ENCODE data around the gene NMRAL1.

NMRAL1 gene

DNA sequence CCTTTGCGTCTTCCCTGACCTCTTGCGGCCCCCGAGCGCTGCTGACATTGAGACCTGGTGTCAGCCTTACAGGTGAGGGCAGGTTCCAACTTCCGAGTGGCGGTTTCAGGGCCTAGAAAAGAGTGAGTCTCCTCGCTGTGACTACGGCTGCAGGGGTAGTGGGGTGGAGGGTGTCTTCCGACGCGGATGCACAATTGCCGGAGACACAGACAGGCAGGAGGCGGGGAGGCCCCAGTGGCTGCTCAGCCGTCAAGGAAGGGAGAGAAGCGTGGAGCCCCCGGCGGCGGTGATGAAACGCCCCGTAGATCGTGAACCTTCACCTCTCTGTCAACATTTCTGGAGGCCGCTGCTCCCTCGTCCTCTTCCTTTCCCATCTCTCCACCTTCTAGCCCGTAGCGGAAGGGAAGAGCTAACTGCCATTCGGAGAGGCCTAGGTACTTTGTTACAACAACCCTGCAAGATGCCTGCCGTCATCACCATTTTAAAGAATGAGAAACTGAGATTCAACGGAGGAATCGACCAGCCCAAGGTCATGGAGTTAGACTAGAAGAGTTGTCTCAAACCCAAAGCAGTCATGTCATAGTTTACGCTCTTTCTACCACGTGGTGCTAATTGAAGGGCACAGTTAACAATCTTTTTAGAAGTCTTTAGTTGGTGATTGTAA, 48.3 kb downstream of the NMRAL1 start (continued):
- TF ChIP-seq PPARA (CRISPR knock-in tag; IDR thresholded peaks at IDR 0.05; ENCODE audit: borderline replicate concordance) (no peak), ISL1 (CRISPR knock-in tag; IDR thresholded peaks at IDR 0.05) (no peak), CSDC2 (CRISPR knock-in tag; IDR thresholded peaks at IDR 0.05) (no peak), ZNF8 (CRISPR knock-in tag; IDR thresholded peaks at IDR 0.05) (no peak), TOX (CRISPR knock-in tag; IDR thresholded peaks at IDR 0.05; ENCODE audit: borderline replicate concordance) (no peak), BACH2 (CRISPR knock-in tag; IDR thresholded peaks at IDR 0.05; ENCODE audit: borderline replicate concordance) (no peak), ZFP3 (CRISPR knock-in tag; IDR thresholded peaks at IDR 0.05) (no peak), ARNTL (CRISPR knock-in tag; IDR thresholded peaks at IDR 0.05; ENCODE audit: borderline replicate concordance, low read depth) (no peak), SNAI2 (CRISPR knock-in tag; IDR thresholded peaks at IDR 0.05) (no peak)

DNA sequence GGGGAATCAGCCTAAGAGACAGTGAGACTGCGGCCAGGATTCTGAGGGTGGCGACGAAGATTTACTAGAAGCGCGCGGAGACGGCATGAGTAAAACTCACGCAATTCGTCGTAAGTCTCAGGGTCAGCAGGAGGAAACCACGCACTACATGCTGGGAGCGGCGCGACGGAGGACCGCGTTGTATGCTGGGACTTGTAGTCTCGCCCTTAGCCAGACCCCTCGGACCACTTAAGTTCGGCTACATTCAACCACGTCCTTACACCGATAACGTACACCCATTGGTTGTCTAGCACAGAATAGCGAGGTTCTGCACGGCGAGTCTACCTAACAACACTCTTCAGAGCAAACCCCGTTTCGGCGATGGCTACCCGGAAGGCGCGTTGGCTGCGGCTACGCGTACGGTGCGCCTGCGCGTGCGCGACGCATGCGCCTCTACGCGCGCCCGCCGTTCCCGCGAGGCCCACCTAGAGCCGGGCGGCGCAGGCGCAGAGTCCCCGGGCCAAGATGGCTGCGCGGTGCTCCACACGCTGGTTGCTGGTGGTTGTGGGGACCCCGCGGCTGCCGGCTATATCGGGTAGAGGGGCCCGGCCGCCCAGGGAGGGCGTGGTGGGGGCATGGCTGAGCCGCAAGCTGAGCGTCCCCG, 48.9 kb downstream of the NMRAL1 start, which contains the start of gene DNAJA3:
DNAJA3 (plus strand) TSS at position 491 of the 643 bp plus-strand sequence; CDS start at position 505, 14 bp downstream.
- peak; percentile 97 for ATAC-seq
- TF ChIP-seq, protein P1, sequence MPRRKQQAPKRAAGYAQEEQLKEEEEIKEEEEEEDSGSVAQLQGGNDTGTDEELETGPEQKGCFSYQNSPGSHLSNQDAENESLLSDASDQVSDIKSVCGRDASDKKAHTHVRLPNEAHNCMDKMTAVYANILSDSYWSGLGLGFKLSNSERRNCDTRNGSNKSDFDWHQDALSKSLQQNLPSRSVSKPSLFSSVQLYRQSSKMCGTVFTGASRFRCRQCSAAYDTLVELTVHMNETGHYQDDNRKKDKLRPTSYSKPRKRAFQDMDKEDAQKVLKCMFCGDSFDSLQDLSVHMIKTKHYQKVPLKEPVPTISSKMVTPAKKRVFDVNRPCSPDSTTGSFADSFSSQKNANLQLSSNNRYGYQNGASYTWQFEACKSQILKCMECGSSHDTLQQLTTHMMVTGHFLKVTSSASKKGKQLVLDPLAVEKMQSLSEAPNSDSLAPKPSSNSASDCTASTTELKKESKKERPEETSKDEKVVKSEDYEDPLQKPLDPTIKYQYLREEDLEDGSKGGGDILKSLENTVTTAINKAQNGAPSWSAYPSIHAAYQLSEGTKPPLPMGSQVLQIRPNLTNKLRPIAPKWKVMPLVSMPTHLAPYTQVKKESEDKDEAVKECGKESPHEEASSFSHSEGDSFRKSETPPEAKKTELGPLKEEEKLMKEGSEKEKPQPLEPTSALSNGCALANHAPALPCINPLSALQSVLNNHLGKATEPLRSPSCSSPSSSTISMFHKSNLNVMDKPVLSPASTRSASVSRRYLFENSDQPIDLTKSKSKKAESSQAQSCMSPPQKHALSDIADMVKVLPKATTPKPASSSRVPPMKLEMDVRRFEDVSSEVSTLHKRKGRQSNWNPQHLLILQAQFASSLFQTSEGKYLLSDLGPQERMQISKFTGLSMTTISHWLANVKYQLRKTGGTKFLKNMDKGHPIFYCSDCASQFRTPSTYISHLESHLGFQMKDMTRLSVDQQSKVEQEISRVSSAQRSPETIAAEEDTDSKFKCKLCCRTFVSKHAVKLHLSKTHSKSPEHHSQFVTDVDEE (CRISPR knock-in tag; IDR thresholded peaks at IDR 0.05) = 0 out of 2 replicates have a peak, but pooled peaks have one; percentile 43
- TF ChIP-seq ZNF70 (CRISPR knock-in tag; IDR thresholded peaks at IDR 0.05) = no peak

DNA sequence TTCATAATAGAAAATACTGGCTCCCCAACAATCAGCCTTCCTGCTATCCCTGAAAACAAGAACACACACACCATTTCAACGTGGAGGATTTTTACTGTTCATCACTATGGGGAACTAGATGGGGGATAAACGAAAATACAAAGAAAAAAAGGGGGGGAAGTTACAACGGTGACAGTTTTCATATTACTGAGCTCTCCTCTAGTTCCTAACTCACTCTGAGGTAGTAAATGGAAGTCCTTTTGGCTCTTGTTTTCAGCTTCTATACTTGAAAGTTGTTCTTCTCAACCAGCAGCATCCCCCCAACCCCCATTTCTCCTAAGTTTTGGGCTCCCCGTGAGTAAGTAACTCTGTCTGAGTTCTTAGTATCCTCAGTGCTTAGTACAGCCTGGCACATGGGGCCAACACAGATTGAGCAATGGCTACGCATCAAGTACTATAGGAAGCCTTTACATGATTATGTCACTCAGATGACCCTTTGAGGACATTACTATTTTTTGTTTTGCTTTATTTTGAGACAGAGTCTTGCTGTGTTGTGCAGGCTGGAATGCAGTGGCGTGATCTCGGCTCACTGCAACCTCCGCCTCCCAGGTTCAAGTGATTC, 53.8 kb downstream of the NMRAL1 start:
- TF ChIP-seq BACH2 (CRISPR knock-in tag; IDR thresholded peaks at IDR 0.05; ENCODE audit: borderline replicate concordance) (no peak), ESRRG (CRISPR knock-in tag; IDR thresholded peaks at IDR 0.05) (no peak), ZFP30 (CRISPR knock-in tag; IDR thresholded peaks at IDR 0.05) (no peak), ZNF70 (CRISPR knock-in tag; IDR thresholded peaks at IDR 0.05) (no peak), ARNTL (CRISPR knock-in tag; IDR thresholded peaks at IDR 0.05; ENCODE audit: borderline replicate concordance, low read depth) (no peak), PPARA (CRISPR knock-in tag; IDR thresholded peaks at IDR 0.05; ENCODE audit: borderline replicate concordance) (no peak), TOX (CRISPR knock-in tag; IDR thresholded peaks at IDR 0.05; ENCODE audit: borderline replicate concordance) (no peak), GLIS3 (CRISPR knock-in tag; IDR thresholded peaks at IDR 0.05) (no peak), ZC3H10 (CRISPR knock-in tag; IDR thresholded peaks at IDR 0.05) (no peak), CSDC2 (CRISPR knock-in tag; IDR thresholded peaks at IDR 0.05) (no peak), ZFP3 (CRISPR knock-in tag; IDR thresholded peaks at IDR 0.05) (no peak)
- TF ChIP-seq, protein P2, sequence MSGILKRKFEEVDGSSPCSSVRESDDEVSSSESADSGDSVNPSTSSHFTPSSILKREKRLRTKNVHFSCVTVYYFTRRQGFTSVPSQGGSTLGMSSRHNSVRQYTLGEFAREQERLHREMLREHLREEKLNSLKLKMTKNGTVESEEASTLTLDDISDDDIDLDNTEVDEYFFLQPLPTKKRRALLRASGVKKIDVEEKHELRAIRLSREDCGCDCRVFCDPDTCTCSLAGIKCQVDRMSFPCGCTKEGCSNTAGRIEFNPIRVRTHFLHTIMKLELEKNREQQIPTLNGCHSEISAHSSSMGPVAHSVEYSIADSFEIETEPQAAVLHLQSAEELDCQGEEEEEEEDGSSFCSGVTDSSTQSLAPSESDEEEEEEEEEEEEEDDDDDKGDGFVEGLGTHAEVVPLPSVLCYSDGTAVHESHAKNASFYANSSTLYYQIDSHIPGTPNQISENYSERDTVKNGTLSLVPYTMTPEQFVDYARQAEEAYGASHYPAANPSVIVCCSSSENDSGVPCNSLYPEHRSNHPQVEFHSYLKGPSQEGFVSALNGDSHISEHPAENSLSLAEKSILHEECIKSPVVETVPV (CRISPR knock-in tag; IDR thresholded peaks at IDR 0.05) = no peak
- TF ChIP-seq, protein P3, sequence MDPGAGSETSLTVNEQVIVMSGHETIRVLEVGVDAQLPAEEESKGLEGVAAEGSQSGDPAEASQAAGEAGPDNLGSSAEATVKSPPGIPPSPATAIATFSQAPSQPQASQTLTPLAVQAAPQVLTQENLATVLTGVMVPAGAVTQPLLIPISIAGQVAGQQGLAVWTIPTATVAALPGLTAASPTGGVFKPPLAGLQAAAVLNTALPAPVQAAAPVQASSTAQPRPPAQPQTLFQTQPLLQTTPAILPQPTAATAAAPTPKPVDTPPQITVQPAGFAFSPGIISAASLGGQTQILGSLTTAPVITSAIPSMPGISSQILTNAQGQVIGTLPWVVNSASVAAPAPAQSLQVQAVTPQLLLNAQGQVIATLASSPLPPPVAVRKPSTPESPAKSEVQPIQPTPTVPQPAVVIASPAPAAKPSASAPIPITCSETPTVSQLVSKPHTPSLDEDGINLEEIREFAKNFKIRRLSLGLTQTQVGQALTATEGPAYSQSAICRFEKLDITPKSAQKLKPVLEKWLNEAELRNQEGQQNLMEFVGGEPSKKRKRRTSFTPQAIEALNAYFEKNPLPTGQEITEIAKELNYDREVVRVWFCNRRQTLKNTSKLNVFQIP (CRISPR knock-in tag; IDR thresholded peaks at IDR 0.05; ENCODE audit: borderline replicate concordance, low read depth) = no peak
- no peak for ATAC-seq

DNA sequence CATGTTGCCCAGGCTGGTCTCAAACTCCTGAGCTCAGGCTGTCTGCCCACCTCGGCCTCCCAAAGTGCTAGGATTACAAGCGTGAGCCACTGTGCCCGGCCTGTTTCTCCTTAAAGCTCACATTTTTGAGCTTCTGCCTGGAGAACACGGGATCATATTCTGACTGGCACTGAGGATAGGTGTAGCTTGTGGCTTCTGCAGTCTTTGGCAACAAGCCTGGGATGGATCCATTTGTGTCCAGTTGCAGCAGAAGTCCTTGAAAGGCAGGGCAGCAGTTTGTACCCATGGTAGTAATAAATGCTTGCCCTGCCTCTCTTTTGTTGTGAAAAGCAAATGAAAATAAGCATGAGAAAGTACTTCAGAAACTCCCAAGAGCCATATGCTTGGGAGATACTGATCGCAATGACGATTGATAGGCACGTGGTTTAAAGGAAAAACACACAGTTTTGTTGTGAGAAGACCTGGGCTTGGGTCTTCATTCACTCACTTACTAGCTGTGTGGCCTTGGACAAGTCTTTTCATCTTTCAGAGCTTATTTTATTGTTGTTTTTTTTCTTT, 54.9 kb downstream of the NMRAL1 start:
- ATAC-seq = no peak
- no peak for TF ChIP-seq TOX (CRISPR knock-in tag; IDR thresholded peaks at IDR 0.05; ENCODE audit: borderline replicate concordance)
- TF ChIP-seq, protein P4, sequence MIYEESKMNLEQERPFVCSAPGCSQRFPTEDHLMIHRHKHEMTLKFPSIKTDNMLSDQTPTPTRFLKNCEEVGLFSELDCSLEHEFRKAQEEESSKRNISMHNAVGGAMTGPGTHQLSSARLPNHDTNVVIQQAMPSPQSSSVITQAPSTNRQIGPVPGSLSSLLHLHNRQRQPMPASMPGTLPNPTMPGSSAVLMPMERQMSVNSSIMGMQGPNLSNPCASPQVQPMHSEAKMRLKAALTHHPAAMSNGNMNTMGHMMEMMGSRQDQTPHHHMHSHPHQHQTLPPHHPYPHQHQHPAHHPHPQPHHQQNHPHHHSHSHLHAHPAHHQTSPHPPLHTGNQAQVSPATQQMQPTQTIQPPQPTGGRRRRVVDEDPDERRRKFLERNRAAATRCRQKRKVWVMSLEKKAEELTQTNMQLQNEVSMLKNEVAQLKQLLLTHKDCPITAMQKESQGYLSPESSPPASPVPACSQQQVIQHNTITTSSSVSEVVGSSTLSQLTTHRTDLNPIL (CRISPR knock-in tag; IDR thresholded peaks at IDR 0.05; ENCODE audit: low read depth) = no peak
- TF ChIP-seq SNAI2 (CRISPR knock-in tag; IDR thresholded peaks at IDR 0.05) = no peak
- no peak for TF ChIP-seq ESRRG (CRISPR knock-in tag; IDR thresholded peaks at IDR 0.05)
- TF ChIP-seq ZFP30 (CRISPR knock-in tag; IDR thresholded peaks at IDR 0.05) = no peak
- no peak for TF ChIP-seq GLIS3 (CRISPR knock-in tag; IDR thresholded peaks at IDR 0.05)
- TF ChIP-seq ZNF8 (CRISPR knock-in tag; IDR thresholded peaks at IDR 0.05) = no peak
- TF ChIP-seq OSR1 (CRISPR knock-in tag; IDR thresholded peaks at IDR 0.05) = no peak
- TF ChIP-seq ZNF565 (CRISPR knock-in tag; conservative IDR thresholded peaks at IDR 0.05; ENCODE audit: low read depth) = no peak
- TF ChIP-seq RARB (CRISPR knock-in tag; IDR thresholded peaks at IDR 0.05) = no peak
- TF ChIP-seq ARNTL (CRISPR knock-in tag; IDR thresholded peaks at IDR 0.05; ENCODE audit: borderline replicate concordance, low read depth) = no peak
- TF ChIP-seq CSDC2 (CRISPR knock-in tag; IDR thresholded peaks at IDR 0.05) = no peak
- TF ChIP-seq, protein P1 (CRISPR knock-in tag; IDR thresholded peaks at IDR 0.05) = no peak
